Neural cell (in vitro differentiated cells): ENCODE results near the gene ZNF697. TPM values are rescaled to one million over a fixed set of nuclear protein-coding genes. Genes with fewer than 3 reads are reported as not detected.
A peak's percentile ranks its signal among the peaks of the same experiment; 100 is the strongest.

Experiments
- H2AFZ ChIP-seq: fragments of 200-600, 300-800 bp; sonication (generic), shearing (Covaris generic); 2 replicates; pipeline ENCODE4 v1.6.0; 2014; ENCODE audit warnings: low read depth, mild to moderate bottlenecking, antibody characterized with exemption, low read length, moderate library complexity
- H3F3A ChIP-seq: fragments of 200-600 bp; shearing (Covaris generic); 2 replicates; pipeline ENCODE4 v1.6.1; 2016; ENCODE audit warnings: mild to moderate bottlenecking, moderate library complexity, mixed read lengths, antibody characterized with exemption, low read length; ENCODE audit not compliant: insufficient read depth, poor library complexity, severe bottlenecking
- H3K27ac ChIP-seq: fragments of 200-600, 300-800 bp; sonication (generic), shearing (Covaris generic); 2 replicates; pipeline ENCODE4 v1.5.1; 2014; ENCODE audit warnings: mild to moderate bottlenecking, low read length, moderate library complexity
- H3K27me3 ChIP-seq: fragments of 300-800, 200-600 bp; sonication (generic), shearing (Covaris generic); 2 replicates; pipeline ENCODE4 v1.6.0; 2014; ENCODE audit warnings: mild to moderate bottlenecking, low read depth, low read length, moderate library complexity; ENCODE audit not compliant: insufficient read depth
- H3K36me3 ChIP-seq: fragments of 300-800, 200-600 bp; sonication (generic), shearing (Covaris generic); 2 replicates; pipeline ENCODE4 v1.5.1; 2014; ENCODE audit warnings: mild to moderate bottlenecking, antibody characterized with exemption, low read length, moderate library complexity; ENCODE audit not compliant: insufficient read depth
- H3K4me2 ChIP-seq: fragments of 300-800, 200-600 bp; sonication (generic), shearing (Covaris generic); 2 replicates; pipeline ENCODE4 v1.6.0; 2014; ENCODE audit warnings: mild to moderate bottlenecking, low read length
- H3K4me3 ChIP-seq: fragments of 300-800, 200-600 bp; sonication (generic), shearing (Covaris generic); 2 replicates; pipeline ENCODE4 v1.5.1; 2014; ENCODE audit warnings: mild to moderate bottlenecking, low read length, moderate library complexity
- H3K79me2 ChIP-seq: fragments of 200-600 bp; shearing (Covaris generic); replicated peaks from 2 replicates; pipeline ENCODE4 v1.6.0; 2014; ENCODE audit warnings: mild to moderate bottlenecking, low read length, moderate library complexity; ENCODE audit not compliant: insufficient read depth
- H3K9ac ChIP-seq: fragments of 300-800, 200-600 bp; sonication (generic), shearing (Covaris generic); 2 replicates; pipeline ENCODE4 v1.6.1; 2016; ENCODE audit warnings: mild to moderate bottlenecking, low read length, mixed read lengths
- H3K9me2 ChIP-seq: fragments of 200-600 bp; shearing (Covaris generic); 2 replicates; pipeline ENCODE4 v1.6.1; 2016; ENCODE audit warnings: mild to moderate bottlenecking, low read length, mixed read lengths; ENCODE audit not compliant: insufficient read depth
- H3K9me3 ChIP-seq: fragments of 200-600, 300-800 bp; sonication (generic), shearing (Covaris generic); 2 replicates; pipeline ENCODE4 v1.6.1; 2016; ENCODE audit warnings: mild to moderate bottlenecking, mixed run types, low read length, moderate library complexity, mixed read lengths
- H4K20me1 ChIP-seq: fragments of 200-600 bp; shearing (Covaris generic); 2 replicates; pipeline ENCODE4 v1.6.1; 2016; ENCODE audit warnings: mild to moderate bottlenecking, mixed run types; ENCODE audit not compliant: insufficient read depth
- CTCF ChIP-seq: fragments of 450-650 bp; IDR thresholded peaks from 2 replicates; pipeline ENCODE4 v1.5.1; 2014; ENCODE audit warnings: antibody characterized with exemption, mild to moderate bottlenecking, moderate library complexity; ENCODE audit not compliant: poor library complexity, severe bottlenecking
- EP300 ChIP-seq: fragments of 450-650 bp; conservative IDR thresholded peaks from 2 replicates; pipeline ENCODE4 v1.6.1; 2014; ENCODE audit warnings: antibody characterized with exemption, mild to moderate bottlenecking, moderate library complexity; ENCODE audit not compliant: poor library complexity, severe bottlenecking
- EZH2 ChIP-seq: fragments of 200-600, 300-800 bp; shearing (Covaris generic), sonication (generic); IDR thresholded peaks from 2 replicates; pipeline ENCODE4 v1.6.1; 2014; ENCODE audit warnings: antibody characterized with exemption, low read length, borderline replicate concordance, mild to moderate bottlenecking; ENCODE audit not compliant: insufficient read depth, poor library complexity, severe bottlenecking
- MXI1 ChIP-seq: fragments of 450-650 bp; conservative IDR thresholded peaks from 2 replicates; pipeline ENCODE4 v1.6.1; 2014; ENCODE audit warnings: antibody characterized with exemption, mild to moderate bottlenecking; ENCODE audit not compliant: poor library complexity, severe bottlenecking
- POLR2AphosphoS5 ChIP-seq: IDR thresholded peaks from 2 replicates; pipeline ENCODE4 v1.6.1; 2012
- RAD21 ChIP-seq: fragments of 450-650 bp; conservative IDR thresholded peaks from 2 replicates; pipeline ENCODE4 v1.6.1; 2014; ENCODE audit warnings: antibody characterized with exemption, mild to moderate bottlenecking, moderate library complexity
- SMC3 ChIP-seq: fragments of 450-650 bp; conservative IDR thresholded peaks from 2 replicates; pipeline ENCODE4 v1.6.1; 2014; ENCODE audit warnings: antibody characterized with exemption, mild to moderate bottlenecking, moderate library complexity; ENCODE audit not compliant: poor library complexity
- TAF1 ChIP-seq: IDR thresholded peaks from 2 replicates; pipeline ENCODE4 v1.6.1; 2012; ENCODE audit warnings: low read depth
- polyA plus RNA-seq: library from polyadenylated mRNA; depleted of rRNA; stranded (reverse); fragments of >200 nt; gene quantifications from 2 replicates; pipeline ENCODE4 v1.2.3, GENCODE V29; 2014
- TF ChIP-seq, protein P1 (sequence below): IDR thresholded peaks from 2 replicates; pipeline ENCODE4 v1.6.1; 2012; ENCODE audit warnings: borderline replicate concordance

Gene ZNF697
- polyA plus RNA-seq, 1 donor from 2014 or later: 61.8 TPM

GRCh38 chr1:119651133-119651532 is 3.1 kb upstream of the ZNF697 start:
- no peaks in the 10 kb centered on the region for H4K20me1 ChIP-seq
- H3K79me2 ChIP-seq: peaks cover 7% of the 10 kb centered on the region
- H3K9me2 ChIP-seq: no peaks in the 10 kb centered on the region
- no peaks in the 10 kb centered on the region for H3F3A ChIP-seq
- no peak overlapping the region for H2AFZ ChIP-seq
- no peaks in the 10 kb centered on the region for H3K9me3 ChIP-seq
- no peaks in the 10 kb centered on the region for H3K27me3 ChIP-seq
- no peak overlapping the region for H3K27ac ChIP-seq
- no peaks in the 10 kb centered on the region for H3K36me3 ChIP-seq
- H3K4me2 ChIP-seq: no peak overlapping the region
- H3K4me3 ChIP-seq: no peak overlapping the region
- no peak overlapping the region for H3K9ac ChIP-seq
- TF ChIP-seq SMC3: no peak
- no peak for TF ChIP-seq EZH2
- TF ChIP-seq RAD21: no peak
- no peak for TF ChIP-seq MXI1
- no peak for TF ChIP-seq EP300
- no peak for TF ChIP-seq POLR2AphosphoS5
- no peak for TF ChIP-seq TAF1
- TF ChIP-seq CTCF: no peak
- TF ChIP-seq, protein P1, sequence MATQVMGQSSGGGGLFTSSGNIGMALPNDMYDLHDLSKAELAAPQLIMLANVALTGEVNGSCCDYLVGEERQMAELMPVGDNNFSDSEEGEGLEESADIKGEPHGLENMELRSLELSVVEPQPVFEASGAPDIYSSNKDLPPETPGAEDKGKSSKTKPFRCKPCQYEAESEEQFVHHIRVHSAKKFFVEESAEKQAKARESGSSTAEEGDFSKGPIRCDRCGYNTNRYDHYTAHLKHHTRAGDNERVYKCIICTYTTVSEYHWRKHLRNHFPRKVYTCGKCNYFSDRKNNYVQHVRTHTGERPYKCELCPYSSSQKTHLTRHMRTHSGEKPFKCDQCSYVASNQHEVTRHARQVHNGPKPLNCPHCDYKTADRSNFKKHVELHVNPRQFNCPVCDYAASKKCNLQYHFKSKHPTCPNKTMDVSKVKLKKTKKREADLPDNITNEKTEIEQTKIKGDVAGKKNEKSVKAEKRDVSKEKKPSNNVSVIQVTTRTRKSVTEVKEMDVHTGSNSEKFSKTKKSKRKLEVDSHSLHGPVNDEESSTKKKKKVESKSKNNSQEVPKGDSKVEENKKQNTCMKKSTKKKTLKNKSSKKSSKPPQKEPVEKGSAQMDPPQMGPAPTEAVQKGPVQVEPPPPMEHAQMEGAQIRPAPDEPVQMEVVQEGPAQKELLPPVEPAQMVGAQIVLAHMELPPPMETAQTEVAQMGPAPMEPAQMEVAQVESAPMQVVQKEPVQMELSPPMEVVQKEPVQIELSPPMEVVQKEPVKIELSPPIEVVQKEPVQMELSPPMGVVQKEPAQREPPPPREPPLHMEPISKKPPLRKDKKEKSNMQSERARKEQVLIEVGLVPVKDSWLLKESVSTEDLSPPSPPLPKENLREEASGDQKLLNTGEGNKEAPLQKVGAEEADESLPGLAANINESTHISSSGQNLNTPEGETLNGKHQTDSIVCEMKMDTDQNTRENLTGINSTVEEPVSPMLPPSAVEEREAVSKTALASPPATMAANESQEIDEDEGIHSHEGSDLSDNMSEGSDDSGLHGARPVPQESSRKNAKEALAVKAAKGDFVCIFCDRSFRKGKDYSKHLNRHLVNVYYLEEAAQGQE: no peak

GRCh38 chr1:119648620-119649004 is 546 bp upstream of the ZNF697 start:
- Histone ChIP-seq H3K4me2 (peak overlapping the region; percentile 7), H3K27me3 (no peaks in the 10 kb centered on the region), H3K36me3 (no peaks in the 10 kb centered on the region), H3K9me2 (no peaks in the 10 kb centered on the region), H3K79me2 (peaks cover 31% of the 10 kb centered on the region), H3K27ac (peak overlapping the region; percentile 95), H3K9me3 (no peaks in the 10 kb centered on the region), H3K4me3 (peak overlapping the region; percentile 90), H3F3A (no peaks in the 10 kb centered on the region), H4K20me1 (no peaks in the 10 kb centered on the region), H2AFZ (peak overlapping the region; percentile 87), H3K9ac (peak overlapping the region; percentile 93)
- TF ChIP-seq EZH2 (no peak), EP300 (no peak), CTCF (no peak), POLR2AphosphoS5 (no peak), RAD21 (no peak), SMC3 (no peak)
- TF ChIP-seq, protein P1: no peak
